Hematopoietic multipotent progenitor cell treated with erythropoietin and hydrocortisone succinate and interleukin-3 and kit ligand, for 17 days (in vitro differentiated cells): ENCODE results near the gene COL8A1.

Experiments used
- DNase-seq: peaks from one replicate; pipeline ENCODE4 v3.0.0-alpha.2; 2015; ENCODE audit warnings: low spot score

Gene COL8A1

GRCh38 chr3:99674086-99674789 is 35.8 kb downstream of the COL8A1 start:
- DNase-seq = no peak

GRCh38 chr3:99678023-99678422 is 39.6 kb downstream of the COL8A1 start:
- DNase-seq = no peak

- no peak for DNase-seq
Observed at GRCh38 chr3:99678896-99679295, 40.5 kb downstream of the COL8A1 start.

DNA sequence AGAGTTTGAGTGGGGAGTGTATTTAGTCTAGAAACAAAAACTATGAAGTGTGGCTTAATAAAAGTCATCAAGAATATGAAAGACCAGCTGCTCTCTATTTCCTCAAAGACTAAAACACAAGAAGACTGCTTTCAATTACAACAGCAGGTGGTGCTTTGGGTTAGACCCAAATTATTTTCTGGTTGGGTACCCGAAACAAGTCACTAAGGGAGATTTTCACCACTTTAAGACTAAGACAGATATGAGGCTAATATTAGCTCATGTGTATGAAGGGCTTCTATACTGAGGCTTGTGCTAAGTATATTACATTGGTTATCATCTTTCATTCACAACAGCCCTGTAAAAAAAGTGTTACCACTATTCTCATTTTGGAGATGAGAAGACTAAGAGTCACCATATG is 43.1 kb downstream of the COL8A1 start:
- DNase-seq = no peak

- DNase-seq = no peak
Observed at GRCh38 chr3:99681976-99682375, 43.6 kb downstream of the COL8A1 start.

DNA sequence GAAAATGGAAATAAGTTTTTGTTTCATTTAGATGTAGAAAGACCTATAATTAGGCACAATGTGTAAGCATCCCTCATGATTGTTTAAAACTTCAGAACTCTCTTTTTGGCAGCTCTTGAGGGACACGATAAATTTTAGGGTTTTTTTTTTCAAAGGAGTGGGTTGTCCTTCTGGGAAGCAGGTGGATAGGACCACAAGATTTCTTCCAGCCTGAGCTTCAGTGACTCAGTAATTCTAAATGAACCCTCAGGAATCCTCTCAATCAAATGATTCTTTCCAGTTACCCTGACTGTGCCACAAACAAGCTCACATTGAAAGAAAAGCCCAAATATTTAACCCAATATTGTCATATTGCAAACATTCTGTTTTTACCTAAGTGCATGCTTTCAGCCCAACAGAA is 45.1 kb downstream of the COL8A1 start:
- no peak for DNase-seq

DNA sequence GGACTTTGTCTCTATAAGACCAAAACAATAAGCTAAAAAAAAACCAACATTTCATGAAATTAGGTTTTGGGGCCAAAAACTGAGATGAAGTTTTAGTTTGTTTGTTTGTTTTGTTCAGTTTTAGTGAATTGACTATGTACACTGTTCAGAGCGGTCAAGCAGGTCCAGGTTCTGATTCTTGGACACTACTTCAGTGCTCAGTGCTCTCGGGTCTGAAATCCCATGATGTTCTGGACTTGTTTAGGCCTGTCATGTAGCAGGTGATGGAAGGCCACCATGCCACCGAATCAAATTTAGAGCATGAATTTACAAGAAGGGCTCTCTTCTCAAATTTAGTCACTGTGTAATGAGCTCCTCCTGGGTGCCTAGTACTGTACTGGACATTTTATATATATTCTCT is 45.5 kb downstream of the COL8A1 start:
- no peak for DNase-seq

DNA sequence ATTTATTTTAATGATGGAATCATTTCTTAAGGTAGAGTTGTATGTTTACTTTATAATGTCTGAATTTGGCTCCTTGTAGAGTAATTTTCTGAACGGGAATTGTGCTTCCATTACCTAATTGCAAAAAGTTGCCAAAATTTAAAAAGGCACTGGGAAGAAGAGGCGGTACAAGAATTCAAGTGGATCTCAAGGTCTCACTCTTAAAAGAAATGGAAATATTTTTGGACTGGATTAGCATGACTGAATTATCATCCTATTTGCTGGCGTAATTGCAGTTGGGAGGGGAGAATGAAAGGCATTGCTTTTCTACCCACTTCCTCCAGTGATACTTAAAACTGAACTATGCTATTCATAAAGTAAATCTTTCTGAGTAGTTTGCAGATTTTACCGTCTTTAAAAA is 46.2 kb downstream of the COL8A1 start:
- no peak for DNase-seq

DNA sequence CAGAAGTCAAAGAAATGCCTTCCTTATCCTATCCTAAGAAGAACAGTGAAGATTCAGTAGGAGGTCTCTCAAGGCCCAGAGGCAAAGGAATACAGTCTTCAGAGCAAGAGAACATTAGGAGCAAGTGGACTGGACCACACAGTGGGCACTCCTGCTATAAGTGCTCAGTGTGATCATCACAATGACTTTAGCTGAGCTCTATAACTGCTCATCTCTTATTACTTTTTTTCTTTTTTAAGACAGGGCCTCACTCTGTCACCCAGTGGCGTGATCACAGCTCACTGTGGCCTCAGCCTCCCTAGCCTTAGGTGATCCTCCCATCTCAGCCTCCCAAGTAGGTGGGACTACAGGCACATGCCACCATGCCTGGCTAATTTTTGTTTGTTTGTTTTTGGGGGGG is 48.1 kb downstream of the COL8A1 start:
- DNase-seq = no peak

DNA sequence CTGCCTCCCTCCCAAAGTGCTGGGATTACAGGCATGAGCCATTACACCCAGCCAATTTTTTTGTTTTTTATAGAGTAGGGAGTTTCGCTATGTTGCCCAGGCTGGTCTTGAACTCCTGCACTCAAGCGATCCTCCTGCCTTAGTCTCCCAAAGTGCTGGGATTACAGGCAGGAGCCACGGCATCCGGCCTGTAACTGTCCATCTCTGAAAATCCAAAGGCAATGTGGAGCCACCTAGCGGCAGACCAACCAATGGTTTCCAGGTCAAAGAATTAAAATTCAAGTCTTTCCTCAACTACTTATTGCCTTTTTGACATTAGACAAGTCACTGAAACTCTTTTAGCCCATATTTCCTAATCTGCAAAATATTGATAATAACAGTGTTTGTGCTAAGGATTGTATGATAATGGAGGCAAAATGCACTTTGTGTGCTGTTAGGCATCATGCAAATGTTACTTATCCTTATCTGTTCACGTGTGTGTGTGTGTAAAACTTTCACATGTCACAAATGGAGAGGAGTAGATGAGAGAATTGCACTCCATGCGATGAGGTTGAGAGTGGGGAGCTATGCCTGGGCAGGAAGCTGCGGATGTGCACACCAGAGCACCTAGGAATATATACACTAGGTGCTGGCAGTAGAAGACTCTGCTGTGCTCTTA is 48.7 kb downstream of the COL8A1 start:
- peak; percentile 12 for DNase-seq

DNA sequence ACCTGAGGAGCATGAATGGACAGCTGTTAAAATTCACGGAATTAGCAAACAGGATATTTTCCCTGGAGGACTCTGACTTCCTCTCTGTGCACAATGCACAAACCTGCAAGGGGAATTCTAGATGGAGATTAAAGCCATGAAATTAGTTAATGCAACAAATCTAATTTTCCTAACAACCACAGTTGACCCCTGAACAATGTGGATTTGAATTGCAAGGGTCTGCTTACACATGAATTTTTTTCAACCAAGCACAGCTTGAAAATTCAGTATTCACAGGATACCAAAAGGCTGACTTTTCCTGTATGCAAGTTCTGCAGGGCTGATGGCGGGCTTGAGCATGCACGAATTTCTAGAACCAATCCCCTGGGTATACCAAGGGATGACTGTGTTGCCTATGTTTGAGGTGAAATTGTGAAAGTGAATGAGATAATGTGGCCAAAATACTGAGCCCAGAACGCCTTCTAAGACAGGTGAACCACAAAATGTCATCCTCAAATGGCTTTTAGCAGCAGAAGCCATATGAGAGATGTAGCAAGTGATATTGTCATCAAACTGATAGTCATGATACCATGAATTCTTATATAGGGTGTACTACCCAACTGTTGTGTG is 52.5 kb downstream of the COL8A1 start:
- no peak for DNase-seq

- DNase-seq = no peak
Observed at GRCh38 chr3:99693636-99694035, 55.2 kb downstream of the COL8A1 start.

GRCh38 chr3:99696497-99696896 is 58.1 kb downstream of the COL8A1 start:
- DNase-seq = no peak

GRCh38 chr3:99697250-99697649 is 58.9 kb downstream of the COL8A1 start:
- DNase-seq = no peak

DNA sequence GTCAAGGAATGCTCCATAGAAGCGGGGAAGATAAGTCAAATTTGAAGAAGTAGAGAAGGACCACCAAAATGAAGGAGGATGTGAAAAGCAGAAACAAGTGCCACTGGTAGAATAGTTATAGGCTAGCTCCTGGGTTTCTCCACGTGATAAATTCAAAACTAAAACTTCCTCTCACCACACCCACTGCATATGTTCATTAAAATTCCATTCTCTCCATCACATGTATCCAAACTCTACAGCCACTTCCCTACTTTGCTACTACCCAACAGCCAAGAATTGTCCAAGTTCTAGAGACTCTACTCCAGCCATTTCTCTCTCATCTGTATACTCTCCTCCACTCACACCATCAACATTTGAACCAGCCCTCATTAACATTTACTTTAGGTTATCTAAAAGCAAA is 60.5 kb downstream of the COL8A1 start:
- DNase-seq = no peak

- no peak for DNase-seq
Observed at GRCh38 chr3:99699841-99700240, 61.4 kb downstream of the COL8A1 start.

DNA sequence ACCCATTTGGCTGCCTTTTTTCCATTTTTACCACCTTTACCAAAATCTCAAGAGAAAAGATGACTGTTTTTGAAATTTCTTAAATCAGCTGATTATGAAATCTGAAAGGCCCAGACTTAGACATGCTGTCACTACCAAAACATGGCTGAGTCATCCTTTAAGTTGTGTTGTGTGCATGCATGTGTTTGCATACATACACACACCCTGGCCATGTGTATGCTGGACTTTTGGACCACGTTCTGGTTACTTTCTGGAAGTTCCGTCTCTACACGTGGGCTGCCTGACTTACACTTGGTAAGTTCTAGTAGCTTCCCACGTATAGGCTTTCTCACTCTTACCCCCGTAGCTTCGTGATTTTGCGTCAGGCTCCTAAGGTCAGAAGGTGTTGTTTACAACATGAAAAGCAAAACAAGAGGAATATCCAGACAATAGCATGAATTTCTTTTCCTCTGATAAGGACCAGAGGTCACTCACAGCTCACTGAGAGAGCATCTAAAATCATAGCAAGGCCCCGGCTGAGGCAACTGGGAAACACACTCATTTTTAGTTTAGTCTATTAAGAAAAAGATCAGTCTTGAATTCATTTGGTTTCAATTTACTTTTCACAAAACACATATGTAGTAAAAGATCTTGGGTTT is 62.4 kb downstream of the COL8A1 start:
- DNase-seq = no peak

- DNase-seq = no peak
Observed at GRCh38 chr3:99702953-99703943, 64.9 kb downstream of the COL8A1 start.

GRCh38 chr3:99704417-99704816 is 66.0 kb downstream of the COL8A1 start:
- no peak for DNase-seq

- no peak for DNase-seq
Observed at GRCh38 chr3:99706410-99706809, 68.0 kb downstream of the COL8A1 start.

- no peak for DNase-seq
Observed at GRCh38 chr3:99708207-99708745, 69.9 kb downstream of the COL8A1 start.

DNA sequence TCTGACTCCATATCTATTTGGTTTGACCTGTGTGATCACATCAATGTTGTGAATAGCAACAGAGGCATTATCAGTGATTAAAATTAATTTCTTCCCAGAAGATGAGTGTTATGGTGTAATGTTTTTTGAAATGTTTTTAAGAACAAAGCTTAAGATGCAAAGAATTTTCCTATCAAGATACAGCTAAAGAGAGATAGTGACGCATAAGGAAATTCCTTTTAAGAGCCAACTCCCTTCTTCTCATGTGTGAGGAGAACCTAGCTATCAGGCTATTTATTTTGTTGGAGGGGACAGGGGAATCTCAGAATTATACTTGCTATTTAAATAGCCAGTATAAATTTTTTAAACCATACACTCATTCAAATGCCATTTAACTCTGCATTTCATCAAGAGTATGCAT is 71.3 kb downstream of the COL8A1 start:
- no peak for DNase-seq
